Measurements from ENCODE around the gene PGS1.

DNA sequence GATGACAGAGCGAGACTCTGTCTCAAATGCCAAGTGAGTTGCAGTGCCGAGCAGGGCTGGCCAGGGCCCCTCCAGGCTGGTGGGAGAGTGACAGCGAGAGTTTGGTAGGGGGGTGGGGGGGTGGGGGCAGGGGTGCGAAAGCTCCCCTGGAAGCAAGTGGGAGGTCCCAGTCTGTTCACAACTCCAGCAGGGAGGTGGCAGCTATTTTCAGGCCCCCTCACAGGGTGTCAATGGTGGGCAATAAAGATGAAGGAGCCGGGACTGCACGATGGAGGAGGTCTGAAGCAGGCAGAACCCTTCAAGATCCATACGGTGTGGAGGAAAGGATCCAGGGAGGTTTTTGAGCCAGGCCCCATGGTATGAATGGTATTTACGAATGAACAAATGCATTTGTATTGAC is 83.7 kb downstream of the PGS1 start:
- TF ChIP-seq, protein P1, sequence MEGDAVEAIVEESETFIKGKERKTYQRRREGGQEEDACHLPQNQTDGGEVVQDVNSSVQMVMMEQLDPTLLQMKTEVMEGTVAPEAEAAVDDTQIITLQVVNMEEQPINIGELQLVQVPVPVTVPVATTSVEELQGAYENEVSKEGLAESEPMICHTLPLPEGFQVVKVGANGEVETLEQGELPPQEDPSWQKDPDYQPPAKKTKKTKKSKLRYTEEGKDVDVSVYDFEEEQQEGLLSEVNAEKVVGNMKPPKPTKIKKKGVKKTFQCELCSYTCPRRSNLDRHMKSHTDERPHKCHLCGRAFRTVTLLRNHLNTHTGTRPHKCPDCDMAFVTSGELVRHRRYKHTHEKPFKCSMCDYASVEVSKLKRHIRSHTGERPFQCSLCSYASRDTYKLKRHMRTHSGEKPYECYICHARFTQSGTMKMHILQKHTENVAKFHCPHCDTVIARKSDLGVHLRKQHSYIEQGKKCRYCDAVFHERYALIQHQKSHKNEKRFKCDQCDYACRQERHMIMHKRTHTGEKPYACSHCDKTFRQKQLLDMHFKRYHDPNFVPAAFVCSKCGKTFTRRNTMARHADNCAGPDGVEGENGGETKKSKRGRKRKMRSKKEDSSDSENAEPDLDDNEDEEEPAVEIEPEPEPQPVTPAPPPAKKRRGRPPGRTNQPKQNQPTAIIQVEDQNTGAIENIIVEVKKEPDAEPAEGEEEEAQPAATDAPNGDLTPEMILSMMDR (IDR thresholded peaks at IDR 0.05; ENCODE audit: control extremely low read depth in 1 of 3, insufficient read depth in 1 of 3, low read depth in 1 of 3, low read length in 3 of 3) = no peak
- TF ChIP-seq RAD21 (IDR thresholded peaks at IDR 0.05 in 1 of 2, conservative IDR thresholded peaks at IDR 0.05 in 1 of 2; ENCODE audit: low read depth in 2 of 2, low read length in 2 of 2) (no peak), MAFK (IDR thresholded peaks at IDR 0.05; ENCODE audit: low read depth, low read length) (no peak), PHF8 (conservative IDR thresholded peaks at IDR 0.05; ENCODE audit: low read depth, low read length) (no peak), POLR2AphosphoS5 (IDR thresholded peaks at IDR 0.05; ENCODE audit: low read depth, low read length) (no peak), CBX8 (IDR thresholded peaks at IDR 0.05; ENCODE audit: borderline replicate concordance, low read depth, low read length) (no peak), EZH2 (IDR thresholded peaks at IDR 0.05; ENCODE audit: low read depth, low read length, severe bottlenecking) (no peak), POLR2A (IDR thresholded peaks at IDR 0.05; ENCODE audit: control extremely low read depth in 1 of 2, low read depth in 2 of 2, low read length in 2 of 2) (no peak)
- TF ChIP-seq, protein P2, sequence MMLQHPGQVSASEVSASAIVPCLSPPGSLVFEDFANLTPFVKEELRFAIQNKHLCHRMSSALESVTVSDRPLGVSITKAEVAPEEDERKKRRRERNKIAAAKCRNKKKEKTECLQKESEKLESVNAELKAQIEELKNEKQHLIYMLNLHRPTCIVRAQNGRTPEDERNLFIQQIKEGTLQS (IDR thresholded peaks at IDR 0.05; ENCODE audit: insufficient read depth, low read depth, low read length) = no peak
